Mononuclear cell (primary cell): ENCODE data around the gene LINC01488. TPM values are rescaled to one million over a fixed set of nuclear protein-coding genes. Genes with fewer than 3 reads are reported as not detected.

Experiments
- H3K27me3 ChIP-seq: 2 replicates; pipeline ENCODE4 v1.6.0; 2011; ENCODE audit warnings: low read length, control low read depth; ENCODE audit not compliant: insufficient read depth
- H3K4me1 ChIP-seq: 2 replicates; pipeline ENCODE4 v1.5.1; 2011; ENCODE audit warnings: mild to moderate bottlenecking, low read length, control low read depth; ENCODE audit not compliant: insufficient read depth
- H3K4me3 ChIP-seq: 2 replicates; pipeline ENCODE4 v1.5.1; 2011; ENCODE audit warnings: mild to moderate bottlenecking, low read length, moderate library complexity
- H3K9me3 ChIP-seq: 2 replicates; pipeline ENCODE4 v1.5.1; 2011; ENCODE audit warnings: low read depth, mild to moderate bottlenecking, control low read depth, low read length
- total RNA-seq: library from RNA; depleted of rRNA; stranded (reverse); fragments of >200 nt; gene quantifications from one replicate; pipeline ENCODE4 v1.2.3, GENCODE V29; 2012

Gene LINC01488
- total RNA-seq, 1 donor, result not detected

GRCh38 chr11:69511358-69512055 is 30.0 kb downstream of the LINC01488 start:
- Histone ChIP-seq H3K27me3 (no peaks in the 10 kb centered on the region), H3K4me3 (no peak overlapping the region), H3K9me3 (no peaks in the 10 kb centered on the region), H3K4me1 (no peaks in the 10 kb centered on the region)

GRCh38 chr11:69512136-69512535 is 30.7 kb downstream of the LINC01488 start:
- Histone ChIP-seq H3K27me3 (no peaks in the 10 kb centered on the region), H3K4me1 (no peaks in the 10 kb centered on the region), H3K9me3 (no peaks in the 10 kb centered on the region), H3K4me3 (no peak overlapping the region)

- Histone ChIP-seq H3K4me3 (no peak overlapping the region), H3K4me1 (no peaks in the 10 kb centered on the region), H3K27me3 (no peaks in the 10 kb centered on the region), H3K9me3 (no peaks in the 10 kb centered on the region)
Measured at GRCh38 chr11:69512790-69513189, 31.3 kb downstream of the LINC01488 start.

- H3K27me3 ChIP-seq, result no peaks in the 10 kb centered on the region
- no peaks in the 10 kb centered on the region for H3K4me1 ChIP-seq
- no peak overlapping the region for H3K4me3 ChIP-seq
- H3K9me3 ChIP-seq, result no peaks in the 10 kb centered on the region
Measured at GRCh38 chr11:69513196-69513595, 31.7 kb downstream of the LINC01488 start.

GRCh38 chr11:69513663-69514224 is 32.3 kb downstream of the LINC01488 start:
- Histone ChIP-seq H3K9me3 (no peaks in the 10 kb centered on the region), H3K4me1 (no peaks in the 10 kb centered on the region), H3K4me3 (no peak overlapping the region), H3K27me3 (no peaks in the 10 kb centered on the region)

- H3K4me1 ChIP-seq, result no peaks in the 10 kb centered on the region
- no peaks in the 10 kb centered on the region for H3K9me3 ChIP-seq
- no peak overlapping the region for H3K4me3 ChIP-seq
- H3K27me3 ChIP-seq, result no peaks in the 10 kb centered on the region
Measured at GRCh38 chr11:69514771-69515170, 33.3 kb downstream of the LINC01488 start.

- H3K9me3 ChIP-seq, result no peaks in the 10 kb centered on the region
- H3K4me1 ChIP-seq, result no peaks in the 10 kb centered on the region
- no peaks in the 10 kb centered on the region for H3K27me3 ChIP-seq
- no peak overlapping the region for H3K4me3 ChIP-seq
Measured at GRCh38 chr11:69515271-69516245, 34.1 kb downstream of the LINC01488 start.

GRCh38 chr11:69516526-69516925 is 35.1 kb downstream of the LINC01488 start:
- H3K4me3 ChIP-seq, result no peak overlapping the region
- H3K9me3 ChIP-seq, result no peaks in the 10 kb centered on the region
- no peaks in the 10 kb centered on the region for H3K4me1 ChIP-seq
- H3K27me3 ChIP-seq, result no peaks in the 10 kb centered on the region

GRCh38 chr11:69518081-69518950 is 36.9 kb downstream of the LINC01488 start:
- Histone ChIP-seq H3K27me3 (no peaks in the 10 kb centered on the region), H3K4me3 (no peak overlapping the region), H3K4me1 (no peaks in the 10 kb centered on the region), H3K9me3 (no peaks in the 10 kb centered on the region)

- H3K4me1 ChIP-seq, result no peaks in the 10 kb centered on the region
- no peaks in the 10 kb centered on the region for H3K27me3 ChIP-seq
- no peak overlapping the region for H3K4me3 ChIP-seq
- H3K9me3 ChIP-seq, result no peaks in the 10 kb centered on the region
Measured at GRCh38 chr11:69520186-69520916, 38.9 kb downstream of the LINC01488 start.

- Histone ChIP-seq H3K9me3 (no peaks in the 10 kb centered on the region), H3K4me3 (no peak overlapping the region), H3K4me1 (no peaks in the 10 kb centered on the region), H3K27me3 (no peaks in the 10 kb centered on the region)
Measured at GRCh38 chr11:69521457-69521856, 40.0 kb downstream of the LINC01488 start.

- no peak overlapping the region for H3K4me3 ChIP-seq
- H3K4me1 ChIP-seq, result no peaks in the 10 kb centered on the region
- H3K9me3 ChIP-seq, result no peaks in the 10 kb centered on the region
- no peaks in the 10 kb centered on the region for H3K27me3 ChIP-seq
Measured at GRCh38 chr11:69523453-69523852, 42.0 kb downstream of the LINC01488 start.

GRCh38 chr11:69524291-69524882 is 42.9 kb downstream of the LINC01488 start:
- H3K9me3 ChIP-seq, result no peaks in the 10 kb centered on the region
- no peaks in the 10 kb centered on the region for H3K4me1 ChIP-seq
- no peak overlapping the region for H3K4me3 ChIP-seq
- no peaks in the 10 kb centered on the region for H3K27me3 ChIP-seq

GRCh38 chr11:69524991-69525411 is 43.5 kb downstream of the LINC01488 start:
- peaks cover 2% of the 10 kb centered on the region for H3K4me1 ChIP-seq

More at GRCh38 chr11:69524991-69525411, 43.5 kb downstream of the LINC01488 start:
- Histone ChIP-seq H3K4me3 (no peak overlapping the region), H3K27me3 (no peaks in the 10 kb centered on the region), H3K9me3 (no peaks in the 10 kb centered on the region)
